MCF 10A (cell line): ENCODE measurements around the gene ATP8B4. TPM values are rescaled to one million over a fixed set of nuclear protein-coding genes. Genes with fewer than 3 reads are reported as not detected.
A peak's percentile ranks its signal among the peaks of the same experiment; 100 is the strongest.

ENCODE experiments used
- BruUV-seq: library from RNA; stranded (reverse); fragments of 400-500 nt; replicated peaks from 2 replicates; lab custom pipeline; 2021; lab: Mats Ljungman, UMichigan
- CTCF ChIA-PET: fragments of 300-600 bp; sonication (Branson Sonifier 250); formaldehyde crosslinking; extraction: SDS; loops from one replicate; lab custom pipeline; 2021; ENCODE audit warnings: antibody characterized with exemption, inconsistent platforms; lab: Yijun Ruan, JAX
- POLR2A ChIA-PET: fragments of 300-600, 350-650 bp; sonication (Branson Sonifier 250); formaldehyde crosslinking; extraction: SDS; loops from one replicate; lab custom pipeline; 2020; ENCODE audit warnings: antibody characterized with exemption, inconsistent platforms; lab: Yijun Ruan, JAX
- DNase-seq: peaks from one replicate; pipeline ENCODE4 v3.0.0-alpha.2; 2018; ENCODE audit not compliant: unreplicated experiment
- H3K27ac Mint-ChIP-seq: one replicate; pipeline ENCODE4 v1.8.0; 2022; ENCODE audit warnings: mild to moderate bottlenecking, low read depth, mixed read lengths; ENCODE audit not compliant: unreplicated experiment
- H3K27me3 Mint-ChIP-seq: one replicate; pipeline ENCODE4 v1.8.0; 2022; ENCODE audit warnings: mixed read lengths; ENCODE audit not compliant: insufficient read depth, unreplicated experiment
- H3K36me3 Mint-ChIP-seq: one replicate; pipeline ENCODE4 v1.8.0; 2022; ENCODE audit warnings: mild to moderate bottlenecking, moderate library complexity, mixed read lengths; ENCODE audit not compliant: insufficient read depth, unreplicated experiment
- H3K4me1 Mint-ChIP-seq: one replicate; pipeline ENCODE4 v1.8.0; 2022; ENCODE audit warnings: mixed read lengths; ENCODE audit not compliant: insufficient read depth, unreplicated experiment
- H3K4me3 Mint-ChIP-seq: one replicate; pipeline ENCODE4 v1.8.0; 2022; ENCODE audit warnings: mild to moderate bottlenecking, moderate library complexity, mixed read lengths; ENCODE audit not compliant: unreplicated experiment
- H3K9me3 Mint-ChIP-seq: one replicate; pipeline ENCODE4 v1.8.0; 2022; ENCODE audit warnings: mixed read lengths; ENCODE audit not compliant: unreplicated experiment
- intact Hi-C: fragments of 100-400 bp; cut with micrococcal nuclease; formaldehyde crosslinking; loops from 2 replicates; pipeline ENCODE4 v1.14.1; 2022
- total RNA-seq: library from RNA; stranded (reverse); gene quantifications from 2 replicates; pipeline ENCODE4 v1.2.3, GENCODE V29; 2022
- TF ChIP-seq, protein P1 (sequence below): fragments of 200-600 bp; IDR thresholded peaks from one replicate; pipeline ENCODE4 v1.8.0; 2022; ENCODE audit warnings: antibody characterized with exemption, mild to moderate bottlenecking; ENCODE audit not compliant: unreplicated experiment

The ATP8B4 gene
- total RNA-seq, 1 experiment from 2014 or later: not detected

DNA sequence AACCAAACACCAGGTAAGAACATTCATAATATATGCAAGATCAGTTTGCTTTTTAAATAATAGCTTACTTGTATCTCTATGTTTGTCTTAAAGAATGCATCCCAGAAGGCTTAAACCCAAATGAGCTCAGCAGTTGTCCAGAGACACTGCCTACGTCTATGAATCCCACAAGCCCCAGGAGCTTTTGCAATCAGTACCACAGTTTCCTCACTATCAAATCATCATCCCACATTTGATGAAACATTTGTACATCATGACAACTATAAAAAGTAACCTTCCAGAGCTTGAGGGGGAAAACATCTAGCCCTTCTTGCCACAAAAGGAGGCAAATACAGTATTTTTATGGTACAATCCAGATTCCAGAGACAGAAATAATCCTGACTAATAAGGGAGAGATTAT, 63.7 kb downstream of the ATP8B4 start:
- DNase-seq: peak; percentile 4
- intact Hi-C loops: no loop called here
- POLR2A ChIA-PET: interaction anchor here (0.5 to 0.6 kb wide), 2 partner anchors 206 to 359 kb away, joined by 3 read pairs; no protein-coding TSS in a partner anchor
- Mint-ChIP-seq H3K4me1 (peaks cover 19% of the 10 kb centered on the region), H3K9me3 (no peaks in the 10 kb centered on the region), H3K4me3 (no peak overlapping the region), H3K36me3 (no peaks in the 10 kb centered on the region), H3K27me3 (no peaks in the 10 kb centered on the region), H3K27ac (no peak overlapping the region)
- TF ChIP-seq, protein P1, sequence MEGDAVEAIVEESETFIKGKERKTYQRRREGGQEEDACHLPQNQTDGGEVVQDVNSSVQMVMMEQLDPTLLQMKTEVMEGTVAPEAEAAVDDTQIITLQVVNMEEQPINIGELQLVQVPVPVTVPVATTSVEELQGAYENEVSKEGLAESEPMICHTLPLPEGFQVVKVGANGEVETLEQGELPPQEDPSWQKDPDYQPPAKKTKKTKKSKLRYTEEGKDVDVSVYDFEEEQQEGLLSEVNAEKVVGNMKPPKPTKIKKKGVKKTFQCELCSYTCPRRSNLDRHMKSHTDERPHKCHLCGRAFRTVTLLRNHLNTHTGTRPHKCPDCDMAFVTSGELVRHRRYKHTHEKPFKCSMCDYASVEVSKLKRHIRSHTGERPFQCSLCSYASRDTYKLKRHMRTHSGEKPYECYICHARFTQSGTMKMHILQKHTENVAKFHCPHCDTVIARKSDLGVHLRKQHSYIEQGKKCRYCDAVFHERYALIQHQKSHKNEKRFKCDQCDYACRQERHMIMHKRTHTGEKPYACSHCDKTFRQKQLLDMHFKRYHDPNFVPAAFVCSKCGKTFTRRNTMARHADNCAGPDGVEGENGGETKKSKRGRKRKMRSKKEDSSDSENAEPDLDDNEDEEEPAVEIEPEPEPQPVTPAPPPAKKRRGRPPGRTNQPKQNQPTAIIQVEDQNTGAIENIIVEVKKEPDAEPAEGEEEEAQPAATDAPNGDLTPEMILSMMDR: no peak
- CTCF ChIA-PET: interaction anchor here (0.5 to 1.8 kb wide), 6 partner anchors 53 to 685 kb away, joined by 3 to 5 read pairs (median 4); partner anchors contain the start of gene FGF7
- BruUV-seq: no TSS peak

DNA sequence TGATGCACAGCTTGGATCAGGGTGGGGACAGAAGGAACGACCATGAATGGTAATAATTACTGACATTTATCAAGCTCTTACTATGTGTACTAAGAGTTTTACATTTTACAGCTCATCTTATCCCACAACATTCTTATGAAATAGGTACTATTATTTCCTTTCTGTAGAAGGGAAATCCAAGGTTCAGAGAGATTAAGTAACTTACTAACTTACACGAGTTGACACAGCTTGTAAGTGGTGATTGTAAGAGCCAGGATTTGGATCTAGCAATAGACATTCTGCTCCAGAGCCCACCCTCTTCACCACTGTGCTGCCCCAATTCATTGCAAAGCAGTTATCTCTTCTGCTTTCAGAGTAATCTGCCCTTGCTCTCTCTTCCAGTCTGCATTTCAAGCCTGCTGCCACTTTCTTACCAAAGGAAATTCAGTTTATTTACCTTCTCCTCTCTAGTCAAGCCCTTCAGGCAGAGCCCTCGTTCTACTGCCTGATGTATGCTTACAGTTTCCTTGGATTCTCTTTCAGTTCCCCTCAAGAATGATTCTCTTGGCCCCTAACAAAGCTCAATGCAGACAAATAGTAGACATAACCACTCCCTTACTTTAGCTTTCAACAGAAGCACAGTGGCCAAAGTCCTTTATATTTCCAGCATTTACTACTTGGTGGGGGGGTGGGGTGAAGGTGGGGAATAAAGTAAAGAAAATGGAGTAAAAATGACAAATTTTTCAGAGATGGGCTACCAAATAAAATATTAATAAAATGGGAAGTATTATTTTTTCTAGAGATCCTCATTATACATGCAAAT, 65.8 kb downstream of the ATP8B4 start:
- H3K4me1 Mint-ChIP-seq: peaks cover 18% of the 10 kb centered on the region
- intact Hi-C loops: loop anchor here (5.0 kb wide), 3 partner anchors 151 to 1086 kb away; partner anchors contain the start of genes DTWD1 and FAM227B

GRCh38 chr15:50051811-50052419, 67.1 kb downstream of the ATP8B4 start:
- Mint-ChIP-seq H3K9me3 (no peaks in the 10 kb centered on the region), H3K27me3 (no peaks in the 10 kb centered on the region), H3K36me3 (no peaks in the 10 kb centered on the region), H3K4me3 (no peak overlapping the region), H3K4me1 (peaks cover 11% of the 10 kb centered on the region), H3K27ac (peak overlapping the region; percentile 51)
- ChIA-PET POLR2A (interaction anchor here (0.6 to 0.8 kb wide), 3 partner anchors 30 to 815 kb away, joined by 3 to 4 read pairs (median 3); no protein-coding TSS in a partner anchor), CTCF (interaction anchor here (0.5 to 2.9 kb wide), 38 partner anchors 9 to 1817 kb away, joined by 3 to 24 read pairs (median 4); no protein-coding TSS in a partner anchor)
- DNase-seq: peak; percentile 79
- intact Hi-C loops: loop anchor here (1.0 to 5.0 kb wide), 8 partner anchors 93 to 1191 kb away; partner anchors contain the start of genes DTWD1 and FAM227B
- no TSS peak for BruUV-seq
- TF ChIP-seq, protein P1: peak; percentile 79

More for the DNA sequence above, 65.8 kb downstream of the ATP8B4 start:
- Mint-ChIP-seq H3K9me3 (no peaks in the 10 kb centered on the region), H3K4me3 (no peak overlapping the region), H3K27ac (no peak overlapping the region), H3K36me3 (no peaks in the 10 kb centered on the region), H3K27me3 (no peaks in the 10 kb centered on the region)
- DNase-seq: no peak
- BruUV-seq: no TSS peak
- POLR2A ChIA-PET: interaction anchor here (0.6 kb wide), 1 partner anchor 679 kb away, joined by 3 read pairs; no protein-coding TSS in a partner anchor
- TF ChIP-seq, protein P1: no peak
- CTCF ChIA-PET: interaction anchor here (0.6 to 2.9 kb wide), 16 partner anchors 8 to 889 kb away, joined by 3 to 24 read pairs (median 3); no protein-coding TSS in a partner anchor
